Activated CD4-positive, alpha-beta T cell treated with anti-CD3 and anti-CD28 coated beads, Interleukin-2, amount 50 U/mL, for 48 hours (primary cell): ENCODE data around the gene BBS10.
A peak's percentile ranks its signal among the peaks of the same experiment; 100 is the strongest.
"Not testable (repeated sequence)": the region's sequence is repeated elsewhere in the genome, so short reads cannot be mapped to it uniquely, and the experiment has no call there.

Experiments used
- DNase-seq, 2 experiments: peaks; one replicate each; pipeline ENCODE4 v3.0.0-alpha.2; 2020

The BBS10 gene

DNA sequence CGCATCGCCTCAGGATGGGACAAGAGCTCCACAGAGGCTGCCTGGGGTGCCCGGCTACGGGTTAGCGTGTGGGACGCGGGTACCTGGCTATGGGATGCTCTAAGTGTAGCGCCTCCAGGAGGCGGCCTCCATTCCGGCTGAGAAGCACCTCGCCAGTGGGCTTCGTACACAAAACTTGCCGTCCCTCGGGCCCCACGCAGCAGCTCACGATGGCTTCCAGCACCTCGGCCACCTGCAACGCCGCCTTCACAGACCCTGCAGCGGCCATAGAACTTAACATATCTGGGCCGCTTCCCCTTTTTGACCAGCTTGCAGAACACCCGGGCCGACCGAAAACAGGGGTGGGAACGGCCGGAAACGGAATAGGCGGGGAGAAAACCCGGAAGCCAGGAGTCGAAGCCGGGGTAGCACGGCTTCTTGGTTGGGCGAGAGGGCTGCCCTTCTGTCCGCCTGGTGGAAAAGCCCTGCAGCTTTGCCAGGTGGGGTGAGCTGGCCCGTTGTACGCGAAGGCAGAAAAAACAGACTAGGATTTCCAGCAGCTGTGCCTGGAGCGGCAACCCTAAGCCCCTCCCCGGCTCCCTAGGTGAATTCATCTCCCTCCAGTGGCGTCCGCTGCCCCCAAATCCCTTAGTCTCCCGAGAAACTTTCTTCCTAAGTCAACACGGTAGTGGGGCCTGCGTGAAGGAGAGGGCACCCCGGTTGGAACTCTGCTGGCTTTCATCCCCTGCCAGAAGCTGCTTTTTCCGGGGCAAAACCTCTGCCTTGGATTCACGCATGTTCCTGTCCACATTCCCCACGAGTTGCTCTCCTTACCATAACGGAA, at the start of gene BBS10:
BBS10 (minus strand) TSS at position 337 of the 823 bp plus-strand sequence; CDS start at position 280, 57 bp downstream.
- peak; percentile 85 to 91 for DNase-seq

DNA sequence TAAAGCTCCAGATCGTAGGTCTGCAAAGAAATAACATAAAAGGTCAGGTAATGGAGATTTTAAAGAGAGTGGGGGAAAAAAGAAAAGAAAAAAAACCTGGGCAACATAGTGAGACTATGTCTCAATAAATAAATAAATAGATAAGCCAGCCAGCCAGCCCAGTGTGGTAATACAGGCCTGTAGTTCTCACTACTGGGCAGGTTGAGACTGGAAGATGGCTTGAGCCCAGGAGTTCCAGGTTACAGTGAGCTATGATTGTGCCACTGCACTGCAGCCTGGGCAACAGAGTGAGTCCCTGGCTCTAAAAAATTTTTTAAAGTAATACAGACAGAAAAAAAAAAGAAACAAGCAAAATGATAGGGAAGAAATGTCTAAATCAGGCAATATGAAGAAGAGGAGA, 43.2 kb upstream of the BBS10 start:
- no peak for DNase-seq

- DNase-seq: no peak
Observed at GRCh38 chr12:76387614-76388013, 39.4 kb upstream of the BBS10 start.

DNA sequence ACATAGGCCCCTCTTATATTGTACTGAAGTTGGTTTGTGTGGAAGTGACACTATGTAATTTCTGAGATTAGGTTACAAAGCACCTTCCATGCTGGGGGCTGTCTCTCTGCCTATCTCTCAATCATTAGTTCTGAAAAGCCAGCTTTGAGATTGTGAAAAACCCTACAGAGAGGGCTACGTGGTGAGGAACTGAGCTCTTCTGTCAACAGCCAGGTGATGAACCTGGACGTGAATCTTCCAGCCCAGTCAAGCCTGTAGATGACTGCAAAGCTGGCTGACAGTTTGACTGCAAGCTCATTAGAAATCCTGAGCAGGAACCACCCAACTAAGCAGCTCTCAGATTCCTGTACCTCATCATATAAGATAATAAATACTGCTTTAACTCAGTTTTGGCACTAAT, 36.3 kb upstream of the BBS10 start:
- DNase-seq: no peak

DNA sequence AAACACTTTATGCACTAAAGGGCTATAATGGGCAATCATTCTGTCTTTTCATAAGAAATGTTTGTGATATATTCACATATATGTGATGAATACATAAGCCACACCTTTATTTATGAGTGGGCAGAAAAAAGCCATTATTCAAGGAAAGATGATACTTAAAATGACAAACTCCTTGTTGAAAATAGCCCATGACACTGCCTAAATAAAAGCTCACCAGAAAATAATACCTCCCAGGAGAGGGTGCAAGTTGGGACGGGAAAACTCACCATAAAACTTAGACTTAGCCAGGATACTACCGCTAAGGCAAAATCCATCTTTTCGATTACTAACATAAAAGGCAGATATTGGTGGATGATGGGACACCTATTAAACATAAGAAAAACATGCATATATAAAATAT, 35.8 kb upstream of the BBS10 start:
- no peak for DNase-seq

DNA sequence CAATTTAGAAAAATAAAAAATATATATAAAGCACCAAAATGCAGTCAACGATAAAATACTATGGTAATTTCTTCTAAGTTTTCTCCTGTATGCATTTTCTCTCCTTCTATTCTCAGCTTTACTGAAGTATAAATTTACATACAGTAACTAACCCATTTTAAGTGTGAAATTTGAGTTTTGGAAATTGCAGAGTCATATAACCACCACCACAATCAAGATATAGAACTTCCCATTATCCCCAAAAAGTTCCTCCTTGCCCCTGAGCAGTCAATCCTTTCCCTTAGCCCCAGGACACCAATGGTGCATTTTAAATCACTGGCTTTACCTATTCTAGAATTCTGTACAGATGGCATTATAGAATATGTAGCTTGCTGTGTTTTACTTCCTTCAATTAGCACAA, 31.0 kb upstream of the BBS10 start:
- DNase-seq: no peak

DNA sequence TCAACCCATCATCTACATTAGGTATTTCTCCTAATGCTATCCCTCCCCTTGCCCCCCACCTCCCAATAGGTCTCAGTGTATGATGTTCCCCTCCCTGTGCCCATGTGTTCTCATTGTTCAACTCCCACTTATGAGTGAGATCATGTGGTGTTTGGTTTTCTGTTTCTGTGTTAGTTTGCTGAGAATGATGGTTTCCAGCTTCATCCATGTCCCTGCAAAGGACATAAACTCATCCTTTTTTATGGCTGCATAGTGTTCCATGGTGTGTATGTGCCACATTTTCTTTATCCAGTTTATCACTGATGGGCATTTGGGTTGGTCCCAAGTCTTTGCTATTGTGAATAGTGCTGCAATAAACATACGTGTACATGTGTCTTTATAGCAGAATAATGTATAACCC, 28.7 kb upstream of the BBS10 start:
- not testable (repeated sequence) for DNase-seq

GRCh38 chr12:76375939-76376338, 27.7 kb upstream of the BBS10 start:
- no peak for DNase-seq

DNA sequence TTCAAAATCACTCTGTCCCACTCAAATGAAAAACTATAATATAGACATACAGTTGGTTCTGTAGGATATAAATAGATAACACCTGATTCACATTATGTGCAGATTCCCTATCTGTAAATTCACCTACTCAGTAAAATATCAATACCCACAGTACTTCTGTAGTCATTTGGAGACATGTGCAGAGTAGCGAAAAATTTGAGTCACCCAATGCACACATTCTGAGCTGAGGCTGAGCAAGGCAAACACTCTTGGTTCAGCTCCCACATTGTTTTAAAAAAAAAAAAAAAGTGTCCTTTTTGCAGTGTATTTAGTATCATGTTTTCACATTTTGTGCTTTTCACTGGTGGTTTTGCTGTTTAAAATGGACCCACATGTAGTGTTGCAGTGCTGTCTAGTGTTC, 27.3 kb upstream of the BBS10 start:
- DNase-seq: no peak

- no peak for DNase-seq
Observed at GRCh38 chr12:76374386-76375020, 26.3 kb upstream of the BBS10 start.

GRCh38 chr12:76368230-76368629, 20.0 kb upstream of the BBS10 start:
- DNase-seq: no peak

DNA sequence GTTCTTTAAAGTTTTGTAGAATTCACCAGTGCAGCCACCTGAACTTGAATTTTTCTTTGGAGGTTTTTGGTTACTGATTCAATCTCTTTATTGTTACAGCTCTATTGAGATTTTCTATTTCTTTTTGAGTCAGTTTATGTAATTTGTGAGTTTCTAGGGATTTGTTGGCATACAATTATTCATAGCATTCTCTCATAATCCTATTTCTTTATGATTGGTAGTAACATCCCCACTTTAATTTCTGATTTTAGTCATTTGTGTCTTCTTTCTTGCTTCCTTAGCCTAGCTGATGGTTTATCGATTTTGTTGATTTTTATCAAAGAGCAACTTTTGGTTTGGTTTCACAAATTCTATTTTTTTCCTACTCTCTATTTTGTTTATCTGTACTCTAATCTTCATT, 17.9 kb upstream of the BBS10 start:
- no peak for DNase-seq

- DNase-seq: not testable (repeated sequence)
Observed at GRCh38 chr12:76364131-76364530, 15.9 kb upstream of the BBS10 start.

DNA sequence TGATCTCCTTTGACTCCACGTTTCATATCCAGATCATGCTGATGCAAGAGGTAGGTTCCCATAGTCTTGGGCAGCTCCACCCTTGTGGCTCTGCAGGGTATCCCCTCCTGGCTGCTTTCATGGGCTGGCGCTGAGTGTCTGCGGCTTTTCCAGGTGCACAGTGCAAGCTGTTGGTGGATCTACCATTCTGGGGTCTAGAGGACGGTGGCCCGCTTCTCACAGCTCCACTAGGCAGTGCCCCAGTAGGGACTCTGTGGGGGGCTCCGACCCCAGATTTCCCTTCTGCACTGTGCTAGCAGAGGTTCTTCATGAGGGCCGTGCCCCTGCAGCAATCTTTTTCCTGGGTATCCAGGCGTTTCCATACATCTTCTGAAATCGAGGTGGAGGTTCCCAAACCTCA, 12.1 kb upstream of the BBS10 start:
- no peak for DNase-seq

- DNase-seq: no peak
Observed at GRCh38 chr12:76356071-76356470, 7.9 kb upstream of the BBS10 start.

DNA sequence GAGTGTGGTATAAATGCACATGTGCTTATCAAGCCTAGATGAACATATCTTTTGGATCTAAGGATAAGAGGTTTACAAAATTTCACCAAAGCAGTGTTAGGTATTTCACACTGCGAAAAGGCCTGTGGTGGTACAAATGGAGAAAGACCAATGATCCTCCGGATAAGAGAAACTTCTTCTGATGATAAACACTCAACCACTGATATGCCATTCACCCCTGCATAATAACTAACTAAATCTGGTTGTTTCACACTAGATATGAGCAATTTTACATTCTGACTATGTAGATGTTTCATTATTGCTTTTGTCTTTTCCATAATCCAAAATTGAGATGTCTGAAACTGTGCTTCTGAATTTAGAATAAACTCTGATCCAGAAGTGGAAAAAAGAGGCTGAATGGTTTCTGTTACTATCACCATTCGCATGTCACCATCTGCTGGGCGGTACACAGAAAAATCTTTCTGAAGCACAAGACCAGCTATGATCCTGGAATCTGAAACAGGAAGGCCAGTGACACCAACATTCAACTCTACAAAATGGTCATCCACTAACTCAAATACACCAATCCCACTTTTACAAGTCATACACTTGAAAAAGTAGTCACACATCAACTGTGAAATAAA, 1.3 kb downstream of the BBS10 start:
- peak; percentile 20 to 36 for DNase-seq

DNA sequence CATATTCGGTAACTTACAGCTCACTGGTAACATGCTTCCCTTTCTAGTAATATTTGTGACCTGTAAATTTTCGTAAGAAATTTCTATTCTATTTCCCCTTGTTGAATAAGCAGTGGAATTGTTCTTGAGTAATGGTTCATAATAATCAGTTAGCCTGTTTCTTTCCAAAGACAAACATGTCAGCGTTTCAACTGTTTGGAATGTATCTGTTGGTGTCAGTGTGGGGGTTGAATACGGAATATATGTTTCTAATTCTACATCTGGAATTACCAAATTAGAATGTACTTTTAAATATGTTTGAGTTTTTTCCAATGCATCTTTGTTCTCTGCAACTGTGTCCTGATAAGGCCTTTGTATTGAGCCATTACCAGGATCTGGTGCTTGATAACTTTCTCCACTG, 2.0 kb downstream of the BBS10 start:
- no peak for DNase-seq

DNA sequence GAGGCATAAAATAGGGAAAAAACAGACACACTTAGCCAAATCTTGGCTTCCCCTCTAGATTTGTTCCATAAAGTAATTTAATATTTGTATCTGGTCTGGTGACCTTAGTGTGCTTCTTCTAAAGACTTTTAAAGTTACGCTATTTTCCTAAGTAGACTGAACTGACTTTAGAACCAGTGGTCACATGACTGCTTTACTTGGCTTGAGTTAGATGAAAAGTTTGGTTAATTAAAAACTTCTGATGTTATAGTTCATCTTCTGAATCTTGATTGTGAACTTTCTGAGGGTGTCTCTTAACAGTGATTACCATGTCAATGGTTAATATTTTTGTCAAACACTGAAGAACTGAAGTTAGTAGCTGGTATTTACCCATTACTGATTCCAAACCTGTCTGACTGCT, 2.6 kb downstream of the BBS10 start:
- no peak for DNase-seq

DNA sequence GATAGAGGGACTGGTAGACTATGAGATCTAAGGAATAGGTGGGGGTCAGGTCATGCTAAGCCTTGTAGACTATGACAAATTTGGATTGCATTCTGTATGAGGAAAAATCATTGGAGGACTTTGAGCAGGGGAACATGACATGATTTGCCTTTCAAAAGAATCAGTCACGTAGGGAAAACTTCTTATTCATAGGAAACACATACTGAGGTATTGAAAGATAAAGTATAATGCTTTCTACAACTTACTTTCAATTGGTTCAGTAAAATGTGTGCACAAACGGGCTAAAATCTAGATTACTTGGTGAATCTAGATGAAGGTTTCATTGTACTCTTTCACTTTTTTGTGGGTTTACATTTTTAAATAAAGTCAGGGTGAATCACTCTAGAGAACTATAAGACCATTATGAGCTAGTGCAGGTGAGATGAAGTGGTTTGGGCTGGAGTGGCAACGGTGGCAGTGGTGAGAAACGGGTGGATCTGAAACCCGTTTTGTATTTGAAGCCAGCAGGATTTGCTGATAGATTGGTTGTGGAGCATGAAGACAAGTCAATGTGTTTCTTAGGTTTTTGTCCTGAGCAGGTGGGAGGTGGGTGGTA, 6.7 kb downstream of the BBS10 start:
- peak in 1 of 2 experiments; percentile 27 for DNase-seq

DNA sequence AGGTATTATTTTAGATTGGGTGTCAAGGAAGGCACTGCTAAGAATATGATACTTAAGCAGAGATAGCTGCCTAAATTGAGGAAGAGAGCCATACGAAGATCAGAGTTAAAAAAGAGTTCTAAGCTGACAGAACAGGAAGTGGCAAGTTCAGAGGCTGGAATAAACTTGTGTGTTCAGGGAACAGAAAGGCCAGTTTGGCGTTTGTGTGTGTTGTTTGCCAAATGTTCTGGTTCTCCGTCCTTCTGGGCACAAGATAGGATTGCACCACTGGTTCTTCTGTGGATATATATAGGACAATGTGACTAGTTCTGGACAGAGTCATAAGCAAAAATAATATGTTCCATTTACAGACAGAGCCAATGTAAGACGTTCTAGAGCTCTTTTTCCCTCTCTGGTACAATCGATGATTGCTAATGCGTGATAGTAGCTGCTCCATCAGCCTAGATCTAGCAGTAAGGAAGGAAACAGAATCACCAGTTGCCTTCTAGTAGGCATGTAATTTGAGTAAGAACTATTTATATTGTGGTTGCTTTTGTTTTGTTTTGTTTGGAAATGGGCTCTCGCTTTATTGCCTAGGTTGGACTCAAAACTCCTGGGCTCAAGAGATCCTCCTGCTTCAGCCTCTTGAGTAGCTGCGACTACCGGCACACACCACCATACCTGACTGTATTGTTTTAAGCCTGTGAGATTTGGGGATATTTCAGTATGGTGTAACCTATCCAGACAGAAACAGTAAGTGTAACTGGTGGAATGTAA, 7.4 kb downstream of the BBS10 start:
- no peak for DNase-seq

- no peak for DNase-seq
Observed at GRCh38 chr12:76337583-76337982, 10.6 kb downstream of the BBS10 start.

GRCh38 chr12:76332606-76333005, 15.6 kb downstream of the BBS10 start:
- no peak for DNase-seq

GRCh38 chr12:76329606-76330005, 18.6 kb downstream of the BBS10 start:
- no peak for DNase-seq
